ENCODE measurements around the gene PRRC2C. TPM values are rescaled to one million over a fixed set of nuclear protein-coding genes. Genes with fewer than 3 reads are reported as not detected.
"Not testable (repeated sequence)": the region's sequence is repeated elsewhere in the genome, so short reads cannot be mapped to it uniquely, and the experiment has no call there.

Gene PRRC2C
- total and polyA plus RNA-seq, 4 donors, result 35.1 to 121 (median 80.4) TPM

- TF ChIP-seq, protein P1, sequence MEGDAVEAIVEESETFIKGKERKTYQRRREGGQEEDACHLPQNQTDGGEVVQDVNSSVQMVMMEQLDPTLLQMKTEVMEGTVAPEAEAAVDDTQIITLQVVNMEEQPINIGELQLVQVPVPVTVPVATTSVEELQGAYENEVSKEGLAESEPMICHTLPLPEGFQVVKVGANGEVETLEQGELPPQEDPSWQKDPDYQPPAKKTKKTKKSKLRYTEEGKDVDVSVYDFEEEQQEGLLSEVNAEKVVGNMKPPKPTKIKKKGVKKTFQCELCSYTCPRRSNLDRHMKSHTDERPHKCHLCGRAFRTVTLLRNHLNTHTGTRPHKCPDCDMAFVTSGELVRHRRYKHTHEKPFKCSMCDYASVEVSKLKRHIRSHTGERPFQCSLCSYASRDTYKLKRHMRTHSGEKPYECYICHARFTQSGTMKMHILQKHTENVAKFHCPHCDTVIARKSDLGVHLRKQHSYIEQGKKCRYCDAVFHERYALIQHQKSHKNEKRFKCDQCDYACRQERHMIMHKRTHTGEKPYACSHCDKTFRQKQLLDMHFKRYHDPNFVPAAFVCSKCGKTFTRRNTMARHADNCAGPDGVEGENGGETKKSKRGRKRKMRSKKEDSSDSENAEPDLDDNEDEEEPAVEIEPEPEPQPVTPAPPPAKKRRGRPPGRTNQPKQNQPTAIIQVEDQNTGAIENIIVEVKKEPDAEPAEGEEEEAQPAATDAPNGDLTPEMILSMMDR (IDR thresholded peaks at IDR 0.05; ENCODE audit: control extremely low read depth, extremely low read depth), result no peak
- Histone ChIP-seq H3K27ac (ENCODE audit: low read depth in 1 of 2, low read length in 1 of 2) (no peak overlapping the region), H3K4me1 (ENCODE audit: control insufficient read depth in 5 of 5, insufficient read depth in 5 of 5, low read length in 5 of 5) (no peaks in the 10 kb centered on the region), H3K4me3 (no peak overlapping the region), H3K27me3 (ENCODE audit: control insufficient read depth in 3 of 3, insufficient read depth in 3 of 3, low read length in 2 of 3) (no peaks in the 10 kb centered on the region), H3K9ac (ENCODE audit: insufficient read depth in 1 of 2, low read length in 2 of 2) (no peak overlapping the region), H3K9me3 (ENCODE audit: control insufficient read depth in 4 of 4, insufficient read depth in 3 of 4, low read length in 3 of 4) (no peaks in the 10 kb centered on the region), H3K36me3 (ENCODE audit: control insufficient read depth in 4 of 4, insufficient read depth in 4 of 4, low read length in 4 of 4) (no peaks in the 10 kb centered on the region)
- ATAC-seq (ENCODE audit: insufficient read depth, low FRiP score), result no peak
- 96 to 100% methylated on average over 13 of the region's 13 CpGs for WGBS, 2 donors
- DNase-seq, result no peak
Measured at GRCh38 chr1:171600862-171601261, 115.5 kb downstream of the PRRC2C start.

- not testable (repeated sequence) for H3K4me3 ChIP-seq; H3K9me3 ChIP-seq (ENCODE audit: control insufficient read depth in 4 of 4, insufficient read depth in 3 of 4, low read length in 3 of 4); ATAC-seq (ENCODE audit: insufficient read depth, low FRiP score); DNase-seq; H3K27ac ChIP-seq (ENCODE audit: low read depth in 1 of 2, low read length in 1 of 2); H3K4me1 ChIP-seq (ENCODE audit: control insufficient read depth in 5 of 5, insufficient read depth in 5 of 5, low read length in 5 of 5); H3K36me3 ChIP-seq (ENCODE audit: control insufficient read depth in 4 of 4, insufficient read depth in 4 of 4, low read length in 4 of 4); H3K27me3 ChIP-seq (ENCODE audit: control insufficient read depth in 3 of 3, insufficient read depth in 3 of 3, low read length in 2 of 3); H3K9ac ChIP-seq (ENCODE audit: insufficient read depth in 1 of 2, low read length in 2 of 2)
- WGBS, 2 donors, result 75 to 82% methylated on average over 6 of the region's 6 CpGs
Measured at GRCh38 chr1:171603042-171603441, 117.7 kb downstream of the PRRC2C start.

DNA sequence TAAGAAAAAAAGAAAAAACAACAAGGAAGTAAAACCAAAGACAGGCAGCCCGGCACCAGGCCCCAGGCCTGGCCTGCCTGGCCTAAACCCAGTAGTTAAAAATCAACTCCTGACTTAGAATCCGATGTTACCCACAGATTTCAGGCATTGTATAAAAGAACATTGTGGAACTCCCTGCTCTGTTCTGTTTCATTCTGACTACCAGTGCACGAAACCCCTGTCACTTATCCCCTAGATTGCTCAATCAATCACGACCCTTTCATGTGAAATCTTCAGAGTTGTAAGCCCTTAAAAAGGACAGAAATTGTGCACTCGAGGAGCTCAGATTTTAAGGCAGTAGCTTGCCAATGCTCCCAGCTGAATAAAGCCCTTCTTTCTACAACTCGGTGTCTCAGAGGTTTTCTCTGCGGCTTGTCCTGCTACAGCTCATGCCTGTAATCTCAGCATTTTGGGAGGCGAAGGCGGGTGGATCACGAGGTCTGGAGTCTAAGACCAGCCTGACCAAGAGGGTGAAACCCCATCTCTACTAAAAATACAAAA, 121.1 kb downstream of the PRRC2C start:
- H3K36me3 ChIP-seq (ENCODE audit: control insufficient read depth in 4 of 4, insufficient read depth in 4 of 4, low read length in 4 of 4), result no peaks in the 10 kb centered on the region
- no peak for ATAC-seq (ENCODE audit: insufficient read depth, low FRiP score)
- 79 to 80% methylated on average over 10 of the region's 10 CpGs for WGBS, 2 donors
- no peaks in the 10 kb centered on the region for H3K27me3 ChIP-seq (ENCODE audit: control insufficient read depth in 3 of 3, insufficient read depth in 3 of 3, low read length in 2 of 3)
- no peak overlapping the region for H3K9ac ChIP-seq (ENCODE audit: insufficient read depth in 1 of 2, low read length in 2 of 2)
- H3K4me3 ChIP-seq, result no peak overlapping the region
- TF ChIP-seq, protein P1 (IDR thresholded peaks at IDR 0.05; ENCODE audit: control extremely low read depth, extremely low read depth), result no peak
- no peaks in the 10 kb centered on the region for H3K4me1 ChIP-seq (ENCODE audit: control insufficient read depth in 5 of 5, insufficient read depth in 5 of 5, low read length in 5 of 5)
- no peaks in the 10 kb centered on the region for H3K9me3 ChIP-seq (ENCODE audit: control insufficient read depth in 4 of 4, insufficient read depth in 3 of 4, low read length in 3 of 4)
- no peak for DNase-seq
- H3K27ac ChIP-seq (ENCODE audit: low read depth in 1 of 2, low read length in 1 of 2), result no peak overlapping the region

DNA sequence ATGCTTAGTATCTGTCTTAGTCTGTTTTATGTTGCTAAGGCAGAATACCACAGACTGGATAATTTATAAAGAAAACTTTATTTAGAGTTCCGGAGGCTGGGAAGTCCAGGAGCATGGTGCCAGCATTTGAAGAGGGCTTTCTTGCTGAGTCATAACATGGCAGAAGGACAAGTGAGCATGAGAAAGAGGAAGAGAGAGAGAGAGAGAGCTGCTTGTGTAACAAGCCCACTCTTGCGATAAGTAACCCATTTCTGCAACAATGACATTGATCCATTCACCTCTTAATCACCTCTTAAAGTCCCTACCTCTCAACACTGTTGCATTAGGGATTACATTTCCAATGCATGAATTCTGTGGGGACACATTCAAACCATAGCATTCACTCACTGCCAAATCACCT, 125.1 kb downstream of the PRRC2C start:
- peaks cover 0 to 2% (median 0%) of the 10 kb centered on the region in 5 donors for H3K4me1 ChIP-seq (ENCODE audit: control insufficient read depth in 5 of 5, insufficient read depth in 5 of 5, low read length in 5 of 5)
- peak; percentile 24 for ATAC-seq (ENCODE audit: insufficient read depth, low FRiP score)
- TF ChIP-seq, protein P1 (IDR thresholded peaks at IDR 0.05; ENCODE audit: control extremely low read depth, extremely low read depth), result no peak
- no peaks in the 10 kb centered on the region for H3K9me3 ChIP-seq (ENCODE audit: control insufficient read depth in 4 of 4, insufficient read depth in 3 of 4, low read length in 3 of 4)
- H3K27ac ChIP-seq (ENCODE audit: low read depth in 1 of 2, low read length in 1 of 2), result no peak overlapping the region
- no peak overlapping the region for H3K9ac ChIP-seq (ENCODE audit: insufficient read depth in 1 of 2, low read length in 2 of 2)
- WGBS, 2 donors, result 65 to 71% methylated on average over 2 of the region's 2 CpGs
- no peaks in the 10 kb centered on the region for H3K27me3 ChIP-seq (ENCODE audit: control insufficient read depth in 3 of 3, insufficient read depth in 3 of 3, low read length in 2 of 3)
- no peak overlapping the region for H3K4me3 ChIP-seq
- DNase-seq, result no peak
- no peaks in the 10 kb centered on the region for H3K36me3 ChIP-seq (ENCODE audit: control insufficient read depth in 4 of 4, insufficient read depth in 4 of 4, low read length in 4 of 4)
